IPS DF 6.9 (cell line): ENCODE measurements around the gene SZT2.

Source experiments
- DNase-seq: peaks from one replicate; pipeline ENCODE4 v3.0.0-alpha.2; 2013; ENCODE audit warnings: low read depth, low spot score
- H3K27ac ChIP-seq: one replicate; pipeline ENCODE4 v1.5.1; 2013; ENCODE audit warnings: low read length, control low read depth
- H3K27me3 ChIP-seq: 2 replicates; pipeline ENCODE4 v1.6.1; 2013; ENCODE audit warnings: mild to moderate bottlenecking, low read length; ENCODE audit not compliant: control insufficient read depth, insufficient read depth
- H3K36me3 ChIP-seq: 2 replicates; pipeline ENCODE4 v1.6.1; 2013; ENCODE audit warnings: low read length; ENCODE audit not compliant: control insufficient read depth, insufficient read depth
- H3K4me1 ChIP-seq: 2 replicates; pipeline ENCODE4 v1.6.1; 2013; ENCODE audit warnings: low read length; ENCODE audit not compliant: control insufficient read depth, insufficient read depth
- H3K4me3 ChIP-seq: 2 replicates; pipeline ENCODE4 v1.5.1; 2013; ENCODE audit warnings: mild to moderate bottlenecking, low read length
- H3K9me3 ChIP-seq: 2 replicates; pipeline ENCODE4 v1.6.1; 2013; ENCODE audit warnings: low read length, inconsistent platforms; ENCODE audit not compliant: control insufficient read depth, insufficient read depth
- WGBS: extraction: QIAGEN DNeasy Blood & Tissue Kit; methylation state at CpG from one replicate; pipeline ENCODE4 v1.1.7; 2013; ENCODE audit warnings: mixed read lengths, missing lambda C conversion rate; ENCODE audit not compliant: insufficient read length, insufficient coverage; 5-methylcytosine and 5-hydroxymethylcytosine counted together

Gene SZT2

GRCh38 chr1:43351421-43352350, 38.0 kb upstream of the SZT2 start:
- no peak overlapping the region for H3K27ac ChIP-seq

DNA sequence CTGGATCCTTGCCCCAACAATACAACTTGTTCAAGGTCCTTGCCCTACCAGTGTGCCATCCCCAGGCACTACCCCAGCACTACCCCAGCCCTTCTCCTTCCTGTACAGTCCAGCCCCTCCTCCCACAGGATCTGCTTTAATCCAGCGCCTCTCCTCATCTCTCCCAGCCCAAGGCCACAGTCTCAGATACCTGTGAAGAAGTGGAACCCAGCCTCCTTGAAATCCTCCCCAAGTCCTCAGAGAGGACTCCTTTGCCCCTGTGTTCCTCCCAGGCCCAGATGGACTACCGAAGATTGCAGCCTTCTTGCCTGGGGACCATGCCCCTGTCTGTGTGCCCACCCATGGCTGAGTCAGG, 37.4 kb upstream of the SZT2 start:
- H3K9me3 ChIP-seq: no peaks in the 10 kb centered on the region
- no peak for DNase-seq
- no peak overlapping the region for H3K4me3 ChIP-seq
- H3K36me3 ChIP-seq: no peaks in the 10 kb centered on the region
- WGBS: no CpG with 5 or more reads among the region's 2 CpGs
- H3K4me1 ChIP-seq: peaks cover 6% of the 10 kb centered on the region
- H3K27ac ChIP-seq: no peak overlapping the region
- H3K27me3 ChIP-seq: no peaks in the 10 kb centered on the region; the same call in 1 of the 2 replicates

More at GRCh38 chr1:43351421-43352350, 38.0 kb upstream of the SZT2 start:
- Histone ChIP-seq H3K27me3 (no peaks in the 10 kb centered on the region; the same call in 1 of the 2 replicates), H3K36me3 (no peaks in the 10 kb centered on the region), H3K9me3 (no peaks in the 10 kb centered on the region), H3K4me1 (peaks cover 6% of the 10 kb centered on the region), H3K4me3 (no peak overlapping the region)
- DNase-seq: no peak
- no CpG with 5 or more reads among the region's 10 CpGs for WGBS

GRCh38 chr1:43352881-43353280, 36.8 kb upstream of the SZT2 start:
- DNase-seq: no peak
- no CpG with 5 or more reads among the region's 3 CpGs for WGBS
- Histone ChIP-seq H3K36me3 (no peaks in the 10 kb centered on the region), H3K9me3 (no peaks in the 10 kb centered on the region), H3K4me3 (no peak overlapping the region), H3K27ac (no peak overlapping the region), H3K4me1 (peaks cover 8% of the 10 kb centered on the region), H3K27me3 (no peaks in the 10 kb centered on the region; the same call in 1 of the 2 replicates)

- Histone ChIP-seq H3K27ac (no peak overlapping the region), H3K36me3 (no peaks in the 10 kb centered on the region), H3K4me3 (no peak overlapping the region), H3K9me3 (no peaks in the 10 kb centered on the region), H3K27me3 (no peaks in the 10 kb centered on the region), H3K4me1 (peaks cover 8% of the 10 kb centered on the region)
- no CpG with 5 or more reads among the region's 2 CpGs for WGBS
- no peak for DNase-seq
Measured at GRCh38 chr1:43354471-43354870, 35.2 kb upstream of the SZT2 start.

DNA sequence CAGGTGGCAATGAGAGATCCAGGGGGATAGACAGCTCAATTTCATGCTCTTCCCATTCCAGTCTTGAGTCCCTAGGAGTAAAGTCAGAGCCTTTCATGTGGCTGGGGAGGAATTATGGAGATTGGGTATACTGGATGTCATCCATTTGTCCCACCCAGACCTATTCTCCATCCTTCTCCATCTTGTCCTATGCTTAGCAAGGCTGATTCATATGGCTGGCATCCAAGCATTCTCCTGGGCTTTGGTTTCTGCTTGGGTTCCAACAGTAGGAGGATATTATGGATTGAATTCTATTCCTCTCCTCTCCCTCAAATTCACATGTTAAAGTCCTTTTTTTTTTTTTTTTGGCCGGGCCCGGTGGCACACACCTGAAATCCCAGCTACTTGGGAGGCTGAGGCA, 34.8 kb upstream of the SZT2 start:
- Histone ChIP-seq H3K4me3 (no peak overlapping the region), H3K4me1 (peaks cover 9% of the 10 kb centered on the region), H3K9me3 (no peaks in the 10 kb centered on the region), H3K27me3 (no peaks in the 10 kb centered on the region), H3K27ac (no peak overlapping the region), H3K36me3 (peaks cover under 1% of the 10 kb centered on the region; the same call in 1 of the 2 replicates)
- DNase-seq: no peak
- no CpG with 5 or more reads among the region's 2 CpGs for WGBS

GRCh38 chr1:43357251-43357650, 32.4 kb upstream of the SZT2 start:
- H3K9me3 ChIP-seq: no peaks in the 10 kb centered on the region
- no peaks in the 10 kb centered on the region for H3K27me3 ChIP-seq
- no peak for DNase-seq
- no peak overlapping the region for H3K4me3 ChIP-seq
- peaks cover 6% of the 10 kb centered on the region; the same call in 1 of the 2 replicates for H3K4me1 ChIP-seq
- H3K36me3 ChIP-seq: peaks cover 21% of the 10 kb centered on the region
- H3K27ac ChIP-seq: no peak overlapping the region
- WGBS: no CpG with 5 or more reads among the region's 4 CpGs

DNA sequence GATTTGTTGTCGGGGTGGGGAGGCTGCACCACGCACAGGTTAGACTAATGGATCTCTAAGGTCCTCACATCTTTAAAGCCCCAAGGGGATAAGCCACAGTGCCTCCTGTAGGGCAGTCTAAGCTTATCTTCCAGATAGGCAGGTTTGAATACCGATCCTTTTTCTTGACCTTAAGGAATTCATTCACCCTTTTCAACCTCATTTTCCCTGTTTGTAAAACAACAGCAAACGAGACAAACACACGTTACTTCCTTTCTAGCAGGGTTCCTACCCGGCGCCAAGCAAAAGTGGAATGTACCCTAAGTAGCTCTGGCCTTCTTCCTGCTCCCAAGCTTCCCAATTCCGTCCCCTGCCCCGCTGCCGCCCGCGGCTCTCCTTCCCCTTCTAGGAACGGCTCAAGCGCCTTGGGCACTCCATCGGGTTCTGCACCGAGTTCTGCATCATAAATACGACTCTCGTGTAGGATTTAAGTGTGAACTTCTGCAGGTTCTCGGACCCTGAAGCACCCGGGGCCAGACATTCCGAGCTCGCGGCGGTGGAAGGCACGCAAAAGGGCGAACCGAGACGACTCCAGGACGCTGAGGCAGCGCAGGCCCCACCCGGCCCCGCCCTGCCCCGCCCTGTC, 31.5 kb upstream of the SZT2 start:
- no peaks in the 10 kb centered on the region for H3K27me3 ChIP-seq
- peaks cover 6% of the 10 kb centered on the region; the same call in 1 of the 2 replicates for H3K4me1 ChIP-seq
- no peak for DNase-seq
- WGBS: no CpG with 5 or more reads among the region's 33 CpGs
- peak overlapping the region; percentile 60; the same call in 1 of the 2 replicates for H3K4me3 ChIP-seq
- no peaks in the 10 kb centered on the region for H3K9me3 ChIP-seq
- no peak overlapping the region for H3K27ac ChIP-seq
- peaks cover 22% of the 10 kb centered on the region for H3K36me3 ChIP-seq

- no peak within 1 kb of the TSS for H3K27ac ChIP-seq
- no CpG with 5 or more reads among the region's 59 CpGs for whole genome bisulfite sequencing
- H3K4me3 ChIP-seq: peak within 1 kb of the TSS; percentile 82
- peaks cover 30% of the 10 kb centered on the region for H3K36me3 ChIP-seq
- peaks cover 6% of the 10 kb centered on the region; the same call in 1 of the 2 replicates for H3K4me1 ChIP-seq
- peak; percentile 96 for DNase-seq
- no peaks in the 10 kb centered on the region for H3K9me3 ChIP-seq
- no peaks in the 10 kb centered on the region for H3K27me3 ChIP-seq
Measured at GRCh38 chr1:43358746-43359693, 30.7 kb upstream of the SZT2 start, which contains the start of gene CDC20. CDC20 (plus strand) TSS chr1:43358981; CDS start chr1:43359216, 235 bp downstream.

DNA sequence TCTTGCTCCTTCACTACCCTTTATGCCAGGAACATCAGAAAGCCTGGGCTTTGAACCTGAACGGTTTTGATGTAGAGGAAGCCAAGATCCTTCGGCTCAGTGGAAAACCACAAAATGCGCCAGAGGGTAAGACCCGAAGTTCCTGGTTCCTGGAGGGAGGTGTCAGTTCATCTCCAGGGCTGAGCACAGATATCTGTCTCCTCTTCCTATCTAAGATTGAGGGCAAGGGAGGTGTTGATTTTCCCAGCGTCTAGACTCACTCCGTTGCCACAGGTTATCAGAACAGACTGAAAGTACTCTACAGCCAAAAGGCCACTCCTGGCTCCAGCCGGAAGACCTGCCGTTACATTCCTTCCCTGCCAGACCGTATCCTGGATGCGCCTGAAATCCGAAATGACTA, 30.0 kb upstream of the SZT2 start:
- peaks cover 32% of the 10 kb centered on the region for H3K36me3 ChIP-seq
- WGBS: no CpG with 5 or more reads among the region's 11 CpGs
- peaks cover 6% of the 10 kb centered on the region; the same call in 1 of the 2 replicates for H3K4me1 ChIP-seq
- no peak overlapping the region for H3K27ac ChIP-seq
- H3K4me3 ChIP-seq: peak overlapping the region; percentile 82; the same call in 1 of the 2 replicates
- DNase-seq: no peak
- no peaks in the 10 kb centered on the region for H3K9me3 ChIP-seq
- no peaks in the 10 kb centered on the region for H3K27me3 ChIP-seq

DNA sequence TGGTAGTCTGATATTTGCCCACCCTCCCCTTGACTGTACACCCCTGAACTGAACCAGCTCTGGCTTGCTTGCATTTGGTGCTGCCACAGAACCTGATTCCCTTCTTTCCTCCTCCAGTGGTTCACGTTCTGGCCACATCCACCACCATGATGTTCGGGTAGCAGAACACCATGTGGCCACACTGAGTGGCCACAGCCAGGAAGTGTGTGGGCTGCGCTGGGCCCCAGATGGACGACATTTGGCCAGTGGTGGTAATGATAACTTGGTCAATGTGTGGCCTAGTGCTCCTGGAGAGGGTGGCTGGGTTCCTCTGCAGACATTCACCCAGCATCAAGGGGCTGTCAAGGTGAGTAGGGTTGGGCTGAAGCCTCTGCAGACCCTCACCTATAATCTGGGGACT, 29.1 kb upstream of the SZT2 start:
- peaks cover 32% of the 10 kb centered on the region for H3K36me3 ChIP-seq
- H3K27ac ChIP-seq: no peak overlapping the region
- WGBS: no CpG with 5 or more reads among the region's 4 CpGs
- no peak overlapping the region for H3K4me3 ChIP-seq
- no peak for DNase-seq
- H3K27me3 ChIP-seq: no peaks in the 10 kb centered on the region
- H3K4me1 ChIP-seq: peaks cover 6% of the 10 kb centered on the region; the same call in 1 of the 2 replicates
- no peaks in the 10 kb centered on the region for H3K9me3 ChIP-seq
